Activated naive CD8-positive, alpha-beta T cell treated with anti-CD3 and anti-CD28 coated beads, Interleukin-2, amount 50 U/mL, for 16 hours (primary cell): ENCODE measurements around the gene GOLGA6L9.
"Not testable (repeated sequence)": the region's sequence is repeated elsewhere in the genome, so short reads cannot be mapped to it uniquely, and the experiment has no call there.

Source experiments
- DNase-seq: peaks from one replicate; pipeline ENCODE4 v3.0.0-alpha.2; 2020; ENCODE audit warnings: low read depth, low spot score

GOLGA6L9 gene

GRCh38 chr15:82468205-82468604 is 38.6 kb downstream of the GOLGA6L9 start:
- not testable (repeated sequence) for DNase-seq

GRCh38 chr15:82469381-82469780 is 39.8 kb downstream of the GOLGA6L9 start:
- not testable (repeated sequence) for DNase-seq

GRCh38 chr15:82472269-82472982 is 42.8 kb downstream of the GOLGA6L9 start:
- not testable (repeated sequence) for DNase-seq

GRCh38 chr15:82474596-82475325 is 45.1 kb downstream of the GOLGA6L9 start:
- not testable (repeated sequence) for DNase-seq

- DNase-seq: not testable (repeated sequence)
Observed at GRCh38 chr15:82475345-82475967, 45.8 kb downstream of the GOLGA6L9 start.

GRCh38 chr15:82476697-82477342 is 47.2 kb downstream of the GOLGA6L9 start:
- DNase-seq: not testable (repeated sequence)

- DNase-seq: not testable (repeated sequence)
Observed at GRCh38 chr15:82477343-82478057, 47.9 kb downstream of the GOLGA6L9 start.
